Upper lobe of left lung (tissue), 4 donors: ENCODE data around the gene ADAMTS2.

ENCODE experiments used
- POLR2AphosphoS5 ChIP-seq, 2 donors: sonication (generic); formaldehyde crosslinking; IDR thresholded peaks; one replicate each; pipeline ENCODE4 v1.5.1; 2017; ENCODE audit warnings: antibody characterized with exemption in 2 of 2
- TF ChIP-seq, protein P1 (sequence below), 6 experiments: fragments of 450-650 bp in 4 of 6; fragments of 200-600 bp in 2 of 6; sonication (generic) in 2 of 6; IDR thresholded peaks; one replicate each; pipeline ENCODE4 v1.5.1; 2016 to 2019; ENCODE audit warnings: antibody characterized with exemption in 6 of 6

GRCh38 chr5:179115845-179116524 is 229.3 kb downstream of the ADAMTS2 start:
- no peak for TF ChIP-seq POLR2AphosphoS5 (IDR thresholded peaks at IDR 0.05)
- TF ChIP-seq, protein P1, sequence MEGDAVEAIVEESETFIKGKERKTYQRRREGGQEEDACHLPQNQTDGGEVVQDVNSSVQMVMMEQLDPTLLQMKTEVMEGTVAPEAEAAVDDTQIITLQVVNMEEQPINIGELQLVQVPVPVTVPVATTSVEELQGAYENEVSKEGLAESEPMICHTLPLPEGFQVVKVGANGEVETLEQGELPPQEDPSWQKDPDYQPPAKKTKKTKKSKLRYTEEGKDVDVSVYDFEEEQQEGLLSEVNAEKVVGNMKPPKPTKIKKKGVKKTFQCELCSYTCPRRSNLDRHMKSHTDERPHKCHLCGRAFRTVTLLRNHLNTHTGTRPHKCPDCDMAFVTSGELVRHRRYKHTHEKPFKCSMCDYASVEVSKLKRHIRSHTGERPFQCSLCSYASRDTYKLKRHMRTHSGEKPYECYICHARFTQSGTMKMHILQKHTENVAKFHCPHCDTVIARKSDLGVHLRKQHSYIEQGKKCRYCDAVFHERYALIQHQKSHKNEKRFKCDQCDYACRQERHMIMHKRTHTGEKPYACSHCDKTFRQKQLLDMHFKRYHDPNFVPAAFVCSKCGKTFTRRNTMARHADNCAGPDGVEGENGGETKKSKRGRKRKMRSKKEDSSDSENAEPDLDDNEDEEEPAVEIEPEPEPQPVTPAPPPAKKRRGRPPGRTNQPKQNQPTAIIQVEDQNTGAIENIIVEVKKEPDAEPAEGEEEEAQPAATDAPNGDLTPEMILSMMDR (IDR thresholded peaks at IDR 0.05): no peak
